ENCODE data around the gene EML2. TPM values are rescaled to one million over a fixed set of nuclear protein-coding genes. Genes with fewer than 3 reads are reported as not detected.

Gene EML2
- total RNA-seq, 1 experiment from 2014 or later = 33.9 TPM

DNA sequence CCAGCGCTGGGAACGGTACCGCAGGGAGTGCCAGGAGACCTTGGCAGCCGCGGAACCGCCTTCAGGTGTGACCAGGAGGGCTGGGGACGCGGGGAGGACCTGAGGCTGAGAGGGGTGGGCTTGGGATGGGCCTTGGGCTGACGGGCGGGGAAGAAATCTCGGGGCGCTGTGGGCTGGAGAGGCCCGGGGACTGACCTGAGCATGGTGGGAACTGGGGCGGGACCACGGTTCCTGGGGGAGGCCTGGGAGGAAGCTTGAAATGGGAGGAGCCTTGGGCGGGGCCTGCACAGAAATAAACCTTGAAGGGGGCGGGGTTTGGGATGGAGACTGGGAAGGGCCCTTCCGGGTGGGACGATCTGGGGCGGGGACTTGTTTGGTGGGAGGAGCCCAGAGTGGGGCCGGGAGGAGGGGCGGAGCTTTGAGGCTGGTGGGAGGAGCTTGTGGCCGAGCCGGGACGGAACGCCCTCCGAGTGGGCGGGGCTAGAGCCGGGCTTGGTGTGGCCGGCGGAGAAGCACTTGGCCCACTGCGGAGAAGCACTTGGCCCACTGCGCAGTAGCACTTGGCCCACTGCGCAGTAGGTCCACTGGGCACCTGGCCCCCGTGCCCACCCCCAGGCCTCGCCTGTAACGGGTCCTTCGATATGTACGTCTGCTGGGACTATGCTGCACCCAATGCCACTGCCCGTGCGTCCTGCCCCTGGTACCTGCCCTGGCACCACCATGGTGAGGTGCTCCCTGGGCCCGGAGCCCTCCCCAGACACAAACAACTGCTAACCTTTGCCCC, 31.7 kb upstream of the EML2 start:
- H3K9me3 ChIP-seq = no peaks in the 10 kb centered on the region
- no peaks in the 10 kb centered on the region for H3K36me3 ChIP-seq (ENCODE audit: control insufficient read depth, insufficient read depth, low read length)
- H3K27me3 ChIP-seq (replicated peaks; ENCODE audit: control insufficient read depth, insufficient read depth, low read length) = no peaks in the 10 kb centered on the region
- Mint-ChIP-seq H3K4me3 (ENCODE audit: unreplicated experiment) (peak overlapping the region; percentile 85), H3K4me1 (ENCODE audit: low read depth, unreplicated experiment) (peaks cover 8% of the 10 kb centered on the region), H3K9me3 (ENCODE audit: unreplicated experiment) (no peaks in the 10 kb centered on the region), H3K27me3 (ENCODE audit: insufficient read depth, unreplicated experiment) (no peaks in the 10 kb centered on the region), H3K36me3 (ENCODE audit: insufficient read depth, unreplicated experiment) (peaks cover 11% of the 10 kb centered on the region), H3K27ac (ENCODE audit: unreplicated experiment) (peak overlapping the region; percentile 19)
- intact Hi-C loops (cut with micrococcal nuclease; ENCODE audit: unreplicated experiment) = no loop called here
- peak; percentile 74 to 80 for DNase-seq
- POLR2A ChIA-PET = interaction anchor here (0.7 kb wide), 1 partner anchor 21 kb away, joined by 3 read pairs; the partner anchor contains the start of gene QPCTL
- no TSS peak for BruUV-seq (replicated peaks)
- no peaks in the 10 kb centered on the region for H3K4me1 ChIP-seq
- CTCF ChIA-PET = interaction anchor here (2.5 kb wide), 1 partner anchor 29 kb away, joined by 7 read pairs; no protein-coding TSS in a partner anchor
- H3K4me3 ChIP-seq (ENCODE audit: low read depth, low read length) = no peak overlapping the region
- TF ChIP-seq, protein P1, sequence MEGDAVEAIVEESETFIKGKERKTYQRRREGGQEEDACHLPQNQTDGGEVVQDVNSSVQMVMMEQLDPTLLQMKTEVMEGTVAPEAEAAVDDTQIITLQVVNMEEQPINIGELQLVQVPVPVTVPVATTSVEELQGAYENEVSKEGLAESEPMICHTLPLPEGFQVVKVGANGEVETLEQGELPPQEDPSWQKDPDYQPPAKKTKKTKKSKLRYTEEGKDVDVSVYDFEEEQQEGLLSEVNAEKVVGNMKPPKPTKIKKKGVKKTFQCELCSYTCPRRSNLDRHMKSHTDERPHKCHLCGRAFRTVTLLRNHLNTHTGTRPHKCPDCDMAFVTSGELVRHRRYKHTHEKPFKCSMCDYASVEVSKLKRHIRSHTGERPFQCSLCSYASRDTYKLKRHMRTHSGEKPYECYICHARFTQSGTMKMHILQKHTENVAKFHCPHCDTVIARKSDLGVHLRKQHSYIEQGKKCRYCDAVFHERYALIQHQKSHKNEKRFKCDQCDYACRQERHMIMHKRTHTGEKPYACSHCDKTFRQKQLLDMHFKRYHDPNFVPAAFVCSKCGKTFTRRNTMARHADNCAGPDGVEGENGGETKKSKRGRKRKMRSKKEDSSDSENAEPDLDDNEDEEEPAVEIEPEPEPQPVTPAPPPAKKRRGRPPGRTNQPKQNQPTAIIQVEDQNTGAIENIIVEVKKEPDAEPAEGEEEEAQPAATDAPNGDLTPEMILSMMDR (IDR thresholded peaks at IDR 0.05; ENCODE audit: insufficient read depth in 1 of 2, low read depth in 1 of 2, low read length in 1 of 2, severe bottlenecking in 1 of 2, unreplicated experiment in 1 of 2) = no peak

DNA sequence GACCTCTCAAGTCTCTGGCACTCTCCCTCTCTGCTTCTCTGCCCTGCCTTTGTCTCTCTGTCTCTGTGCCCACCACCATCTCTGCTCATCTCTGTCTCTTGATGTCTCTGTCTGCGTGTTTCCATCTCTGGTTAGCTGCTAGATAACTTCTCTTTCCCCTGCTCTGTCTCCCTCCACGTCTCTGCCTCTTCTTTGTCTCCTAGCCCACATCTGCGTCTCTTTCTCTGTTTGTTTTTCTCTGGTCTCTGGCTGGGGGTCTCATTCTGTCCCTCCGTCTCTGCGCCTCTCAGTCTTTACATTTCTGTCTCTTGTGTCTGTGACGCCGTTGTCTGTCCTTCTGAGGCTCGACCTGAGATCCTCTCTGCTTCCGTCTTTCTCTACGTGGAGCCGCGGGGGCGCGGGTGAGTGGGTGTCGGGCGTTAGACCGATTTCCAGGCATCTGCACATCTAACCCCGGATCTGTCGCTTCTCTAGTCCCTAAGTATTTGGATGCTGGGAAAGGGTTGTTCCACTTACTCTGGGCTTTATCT, 29.2 kb upstream of the EML2 start:
- CTCF ChIA-PET = interaction anchor here (0.5 to 2.7 kb wide), 8 partner anchors 8 to 190 kb away, joined by 3 to 18 read pairs (median 6); partner anchors contain the start of genes QPCTL and SNRPD2
- no peak for DNase-seq
- peaks cover 11% of the 10 kb centered on the region for H3K36me3 Mint-ChIP-seq (ENCODE audit: insufficient read depth, unreplicated experiment)

More for the DNA sequence above, 29.2 kb upstream of the EML2 start:
- POLR2A ChIA-PET = interaction anchor here (1.4 kb wide), 1 partner anchor 9 kb away, joined by 12 read pairs; no protein-coding TSS in a partner anchor
- no peaks in the 10 kb centered on the region for H3K27me3 Mint-ChIP-seq (ENCODE audit: insufficient read depth, unreplicated experiment)
- no peak overlapping the region for H3K27ac Mint-ChIP-seq (ENCODE audit: unreplicated experiment)
- no peaks in the 10 kb centered on the region for H3K27me3 ChIP-seq (replicated peaks; ENCODE audit: control insufficient read depth, insufficient read depth, low read length)
- H3K4me3 Mint-ChIP-seq (ENCODE audit: unreplicated experiment) = peak overlapping the region; percentile 85
- peak overlapping the region; percentile 59 for H3K4me3 ChIP-seq (ENCODE audit: low read depth, low read length)
- TF ChIP-seq, protein P1 (IDR thresholded peaks at IDR 0.05; ENCODE audit: insufficient read depth in 1 of 2, low read depth in 1 of 2, low read length in 1 of 2, severe bottlenecking in 1 of 2, unreplicated experiment in 1 of 2) = no peak
- H3K9me3 ChIP-seq = no peaks in the 10 kb centered on the region
- H3K4me1 Mint-ChIP-seq (ENCODE audit: low read depth, unreplicated experiment) = peaks cover 8% of the 10 kb centered on the region
- no peaks in the 10 kb centered on the region for H3K36me3 ChIP-seq (ENCODE audit: control insufficient read depth, insufficient read depth, low read length)
- intact Hi-C loops (cut with micrococcal nuclease; ENCODE audit: unreplicated experiment) = no loop called here
- H3K9me3 Mint-ChIP-seq (ENCODE audit: unreplicated experiment) = no peaks in the 10 kb centered on the region
- no peaks in the 10 kb centered on the region for H3K4me1 ChIP-seq
- no TSS peak for BruUV-seq (replicated peaks)
